Islet precursor cell (in vitro differentiated cells): ENCODE measurements around the gene ESR1.
"Not testable (repeated sequence)": the region's sequence is repeated elsewhere in the genome, so short reads cannot be mapped to it uniquely, and the experiment has no call there.

Experiments used
- DNase-seq: peaks from one replicate; pipeline ENCODE4 v3.0.0-alpha.2; 2018

Gene ESR1

DNA sequence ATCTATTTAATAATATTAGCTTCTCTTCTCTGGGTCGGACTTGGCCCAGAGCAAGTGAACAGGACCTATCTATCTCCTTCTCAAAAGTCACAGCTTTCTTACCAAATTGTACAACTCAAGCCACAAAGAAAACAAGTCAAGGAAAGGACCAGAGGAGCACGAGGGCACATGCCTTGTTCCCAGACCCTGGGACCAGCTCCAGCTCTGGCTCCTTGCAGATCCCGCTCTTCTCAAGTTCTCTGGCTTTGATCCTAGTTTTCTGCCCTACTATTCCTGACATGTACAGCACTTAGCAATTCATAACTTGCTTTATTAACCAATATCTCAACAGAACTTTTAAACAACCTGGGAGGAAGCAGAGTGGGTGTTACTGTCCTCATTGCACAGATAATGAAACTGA, 185.9 kb downstream of the ESR1 start:
- DNase-seq = no peak

GRCh38 chr6:151998784-151999183, 191.3 kb downstream of the ESR1 start:
- no peak for DNase-seq

DNA sequence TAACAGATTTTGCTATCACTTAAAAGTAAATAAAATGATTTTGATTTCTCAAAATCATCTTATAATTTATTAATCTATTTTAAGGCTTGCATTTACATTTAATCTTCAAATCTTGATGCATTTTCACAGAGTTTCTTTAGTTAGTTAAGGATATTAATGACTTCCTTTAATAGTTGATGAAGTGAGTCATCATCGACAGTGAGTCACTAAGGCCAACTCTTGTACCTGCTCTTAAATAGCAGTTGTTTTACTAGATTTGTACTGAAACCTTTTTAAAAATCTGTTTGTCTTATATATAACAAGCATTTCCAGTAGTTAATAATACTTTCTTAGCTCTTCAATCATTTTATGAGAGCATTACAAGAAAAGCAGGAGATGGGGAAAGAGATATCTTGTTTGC, 191.7 kb downstream of the ESR1 start:
- DNase-seq = no peak

DNA sequence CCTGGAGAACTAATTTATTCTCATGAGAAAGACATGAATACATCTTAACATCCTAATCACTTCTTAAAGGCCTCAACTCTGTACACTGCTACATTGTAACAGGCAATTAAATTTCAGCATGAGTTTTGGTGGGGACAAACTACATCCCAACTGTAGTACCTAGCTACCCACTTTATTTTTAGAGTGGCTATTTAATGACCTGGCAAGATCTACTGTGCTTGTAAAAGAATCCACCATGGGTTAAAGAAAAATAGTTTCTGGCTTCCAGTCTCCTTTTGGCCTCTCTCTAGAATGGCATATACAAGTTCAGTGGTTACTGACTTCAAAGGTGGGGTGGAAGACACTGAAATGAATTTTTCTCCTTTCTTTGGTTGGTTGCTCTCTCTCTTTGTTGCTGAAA, 193.9 kb downstream of the ESR1 start:
- DNase-seq = no peak

GRCh38 chr6:152002306-152002705, 194.8 kb downstream of the ESR1 start:
- DNase-seq = no peak

DNA sequence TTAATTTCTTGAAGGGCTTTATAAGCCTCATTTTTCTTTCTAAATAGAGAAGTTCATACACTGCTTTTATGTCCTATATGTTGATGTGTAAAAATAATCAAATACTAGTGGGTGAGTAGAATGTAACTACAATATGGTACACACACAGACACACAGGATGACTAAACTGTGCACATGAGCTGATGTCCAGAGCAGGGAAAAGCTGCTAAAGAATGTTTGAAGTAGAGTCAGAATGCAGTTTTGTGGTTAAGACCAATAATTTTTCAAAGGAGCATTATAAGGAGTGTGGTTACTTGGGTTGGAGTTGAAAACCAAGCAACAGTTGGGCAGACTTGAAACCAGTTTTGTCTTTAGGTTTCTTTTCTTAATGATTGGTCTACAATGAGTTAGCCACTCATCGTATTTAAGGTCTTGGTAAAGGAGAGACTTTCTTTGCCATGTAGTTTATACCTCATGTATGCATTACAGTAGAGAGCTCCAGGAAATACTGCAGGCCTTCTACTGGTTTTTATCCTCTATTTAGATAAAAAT, 196.6 kb downstream of the ESR1 start:
- DNase-seq = no peak

- no peak for DNase-seq
Observed at GRCh38 chr6:152004896-152005295, 197.4 kb downstream of the ESR1 start.

DNA sequence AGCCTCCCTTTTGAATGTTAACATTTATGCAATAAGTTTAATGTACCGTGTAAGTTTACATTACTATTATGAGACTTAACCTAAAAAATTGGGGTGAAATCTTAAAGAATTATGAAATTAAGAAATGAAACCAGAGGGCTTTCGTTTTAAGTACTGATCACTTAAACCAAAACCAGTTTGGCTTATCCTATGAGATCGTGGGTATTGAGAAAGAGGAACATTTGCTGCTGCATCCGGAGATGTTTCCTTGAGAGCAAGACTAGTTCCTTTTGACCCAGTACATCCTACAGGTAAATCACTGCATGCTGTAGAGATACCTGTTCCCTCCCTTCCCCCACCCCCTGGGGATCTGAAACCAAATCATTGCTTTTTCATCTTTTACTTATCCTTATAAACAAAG, 201.3 kb downstream of the ESR1 start:
- no peak for DNase-seq

DNA sequence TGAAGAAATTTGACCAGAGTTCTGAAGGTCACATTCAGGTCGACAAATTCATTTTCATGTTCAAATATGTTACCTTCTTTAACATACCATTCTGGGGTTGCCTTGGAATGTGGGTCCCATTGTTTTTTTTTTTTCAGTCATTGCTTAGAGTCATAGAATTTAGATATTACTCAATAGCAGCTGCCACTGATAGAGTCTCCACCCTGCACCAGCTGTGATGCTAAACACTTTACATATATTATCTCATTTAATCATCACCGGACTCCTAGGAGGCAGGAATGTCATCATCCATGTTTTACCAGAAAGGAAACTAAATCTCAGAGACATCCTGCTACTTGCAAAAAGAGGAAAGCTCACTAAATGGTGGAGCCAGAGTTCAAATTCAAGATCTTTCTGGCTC, 204.7 kb downstream of the ESR1 start:
- no peak for DNase-seq

- DNase-seq = no peak
Observed at GRCh38 chr6:152018876-152019275, 211.4 kb downstream of the ESR1 start.

GRCh38 chr6:152022303-152022702, 214.8 kb downstream of the ESR1 start:
- DNase-seq = no peak

GRCh38 chr6:152023613-152024012, 216.1 kb downstream of the ESR1 start:
- DNase-seq = no peak

- no peak for DNase-seq
Observed at GRCh38 chr6:152026291-152026690, 218.8 kb downstream of the ESR1 start.

DNA sequence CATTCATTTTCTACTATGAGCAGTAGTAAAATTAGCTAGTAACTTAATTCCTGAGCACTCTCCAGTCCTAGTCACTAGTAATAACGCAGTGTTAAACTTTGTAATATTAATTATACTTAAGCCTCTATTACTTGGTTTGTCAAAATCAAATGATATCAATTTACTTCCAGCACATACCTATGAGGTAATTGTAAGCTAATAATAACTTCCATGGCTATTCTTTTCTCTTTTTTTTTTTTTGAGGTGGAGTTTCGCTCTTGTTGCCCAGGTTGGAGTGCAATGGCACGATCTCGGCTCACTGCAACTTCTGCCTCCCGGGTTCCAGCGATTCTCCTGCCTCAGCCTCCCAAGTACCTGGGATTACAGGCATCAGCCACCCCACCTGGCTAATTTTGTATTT, 219.3 kb downstream of the ESR1 start:
- not testable (repeated sequence) for DNase-seq

- not testable (repeated sequence) for DNase-seq
Observed at GRCh38 chr6:152033765-152034164, 226.3 kb downstream of the ESR1 start.

DNA sequence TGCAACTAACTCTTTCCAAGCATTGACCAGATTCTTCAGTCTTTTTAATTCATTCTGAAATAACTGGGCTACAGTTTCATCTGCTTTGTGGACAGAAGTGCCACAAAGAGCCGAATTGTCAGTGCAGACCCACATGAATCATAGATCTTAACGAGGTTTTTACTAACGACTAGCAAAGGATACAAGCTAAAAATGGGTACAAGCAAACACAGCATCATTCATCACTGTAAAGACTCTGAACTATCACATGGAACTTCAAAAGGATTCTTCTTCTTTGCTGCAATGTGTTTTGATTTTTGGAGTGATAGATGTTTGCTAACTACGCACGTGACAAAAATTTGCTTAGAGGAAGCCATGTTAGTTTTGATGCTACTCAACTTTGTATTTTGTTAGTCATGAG, 227.1 kb downstream of the ESR1 start:
- DNase-seq = no peak

DNA sequence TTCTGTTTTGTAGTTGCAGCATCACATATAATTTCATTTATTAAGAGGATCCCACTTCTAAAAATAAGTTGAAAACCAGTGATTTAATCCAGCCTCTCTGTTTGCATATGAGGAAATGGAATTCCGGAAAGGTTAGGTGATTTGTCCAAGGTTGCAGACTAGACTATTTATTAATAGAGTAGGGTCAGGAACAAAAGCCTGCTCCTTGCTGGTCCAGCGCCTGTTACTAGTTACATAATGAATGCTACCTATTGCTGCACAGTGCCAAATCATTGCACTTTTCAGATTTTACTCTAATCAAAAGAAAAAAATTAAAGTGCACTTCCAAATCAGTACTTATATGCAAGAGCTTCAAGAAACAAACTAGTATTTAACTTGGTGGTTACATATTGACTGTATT, 238.6 kb downstream of the ESR1 start:
- DNase-seq = no peak

GRCh38 chr6:152048921-152049320, 241.4 kb downstream of the ESR1 start:
- no peak for DNase-seq

DNA sequence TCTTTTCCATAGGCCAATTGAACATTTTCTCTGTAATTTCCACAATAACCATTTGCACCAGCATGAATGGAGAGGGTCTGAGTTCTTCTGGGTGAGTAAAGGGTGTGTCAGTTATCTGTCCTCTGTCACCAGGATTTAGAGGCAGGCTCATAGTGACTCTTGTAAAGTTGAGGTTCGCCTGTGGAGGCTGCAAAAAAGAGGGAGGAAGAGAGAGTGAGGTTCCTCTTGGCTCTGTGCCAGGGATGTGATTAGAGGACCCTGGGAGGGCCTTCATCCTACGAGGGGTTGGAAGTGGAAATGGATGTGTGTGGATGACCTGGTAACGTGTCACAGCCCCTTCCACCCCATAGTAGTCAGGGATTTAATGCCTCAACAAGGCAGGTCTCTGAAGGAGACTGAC, 242.0 kb downstream of the ESR1 start:
- DNase-seq = no peak

DNA sequence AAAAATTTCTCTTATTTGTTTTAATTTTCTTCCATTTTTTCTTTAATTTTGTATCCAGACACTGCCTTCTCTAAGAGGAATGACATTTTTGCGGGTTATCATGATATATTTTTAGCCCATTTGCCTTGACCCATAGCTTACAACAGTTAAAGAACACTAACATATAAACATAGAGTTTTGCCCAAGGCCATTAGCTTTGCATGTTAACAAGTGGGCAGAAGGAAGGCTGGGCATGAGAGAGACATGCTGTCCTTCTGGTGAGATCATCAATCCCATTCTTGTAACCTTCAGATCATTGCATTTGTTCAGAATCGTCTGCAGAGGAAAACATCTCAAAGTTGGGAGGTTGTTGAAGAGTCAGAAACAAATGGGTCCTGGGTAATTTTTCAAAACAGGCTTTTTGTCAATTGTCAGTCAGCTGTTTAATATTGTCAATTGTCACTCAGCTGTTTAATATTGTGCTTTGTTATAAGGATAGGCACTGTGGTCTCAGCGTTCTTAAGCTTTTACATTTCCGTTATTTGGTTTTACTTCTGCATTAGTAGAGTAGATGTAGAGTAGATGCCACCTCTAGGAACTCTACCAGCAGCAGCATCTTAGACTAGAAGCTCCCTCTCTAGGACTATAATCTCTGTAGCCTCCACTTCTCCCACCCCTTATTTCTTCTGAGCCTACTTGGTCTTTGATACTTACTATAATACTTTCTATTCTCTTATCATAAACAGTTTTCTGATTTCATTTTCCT, 243.1 kb downstream of the ESR1 start:
- no peak for DNase-seq

- DNase-seq = no peak
Observed at GRCh38 chr6:152052061-152052460, 244.6 kb downstream of the ESR1 start.

DNA sequence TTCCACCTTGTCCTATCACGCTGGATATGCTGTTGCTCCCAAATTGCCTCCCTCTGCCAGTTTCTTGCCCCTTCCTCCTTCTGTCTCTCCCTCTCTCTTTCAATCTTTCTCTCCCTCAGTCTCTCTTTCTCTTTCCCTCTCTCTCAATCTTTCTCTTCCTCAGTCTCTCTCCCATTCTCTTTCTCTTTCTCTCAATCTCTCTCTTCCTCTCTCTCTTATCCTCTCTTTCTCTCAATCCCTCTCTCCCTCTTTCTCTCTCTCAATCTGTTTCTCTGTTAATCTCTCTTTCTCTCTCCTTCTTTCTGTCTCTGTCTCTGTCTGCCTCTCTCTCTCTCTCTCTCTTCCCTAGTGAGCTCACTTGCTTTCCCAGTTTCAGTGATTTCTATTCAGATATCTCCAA, 245.8 kb downstream of the ESR1 start:
- no peak for DNase-seq

- peak; percentile 94 for DNase-seq
Observed at GRCh38 chr6:152054441-152054840, 247.0 kb downstream of the ESR1 start.

- no peak for DNase-seq
Observed at GRCh38 chr6:152055517-152055916, 248.0 kb downstream of the ESR1 start.

DNA sequence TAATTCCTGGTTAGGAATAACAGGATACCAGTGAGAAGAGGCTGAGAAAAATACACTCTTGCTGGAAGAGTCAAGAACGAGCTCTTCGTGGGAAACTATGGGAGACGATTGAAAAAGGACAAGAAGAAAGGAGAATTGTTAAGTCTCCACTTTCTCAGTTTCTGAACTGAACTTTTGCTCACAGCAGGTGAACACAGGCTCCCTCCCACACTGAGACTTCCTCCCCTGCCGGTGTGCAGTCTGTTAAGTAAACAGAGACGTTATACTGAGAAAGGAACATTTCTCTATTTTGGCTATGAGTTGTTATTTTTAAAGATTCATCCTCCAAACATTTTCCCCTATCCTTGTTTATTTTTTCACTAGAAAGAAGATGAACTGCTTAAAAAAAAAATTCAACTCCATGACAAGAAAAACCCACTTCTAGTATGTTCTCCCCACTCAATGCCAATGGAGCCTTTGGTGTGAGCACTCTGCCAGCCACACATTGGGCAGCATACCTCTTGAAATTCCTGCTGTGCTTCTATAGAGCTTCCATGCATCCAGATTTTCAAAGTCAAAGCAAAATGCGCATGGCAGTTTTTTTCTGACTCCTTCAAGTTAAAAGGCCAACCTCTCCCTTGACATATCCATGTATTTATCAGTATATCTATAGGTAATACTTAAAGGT, 250.5 kb downstream of the ESR1 start:
- DNase-seq = no peak
